Activated T-helper 1 cell treated with Interleukin-2 at 50 U/mL for 16 hours (primary cell): Measurements from ENCODE around the gene SLC8A3.

ENCODE experiments used
- DNase-seq: peaks from one replicate; pipeline ENCODE4 v3.0.0-alpha.2; 2020; ENCODE audit warnings: low read depth

SLC8A3 gene

GRCh38 chr14:70114621-70115156 lies 74.1 kb downstream of the SLC8A3 start:
- no peak for DNase-seq

GRCh38 chr14:70113211-70113610 lies 75.5 kb downstream of the SLC8A3 start:
- no peak for DNase-seq

- DNase-seq, result no peak
These were observed 80.3 kb downstream of the SLC8A3 start for GRCh38 chr14:70108419-70108818.

GRCh38 chr14:70107309-70107708 lies 81.4 kb downstream of the SLC8A3 start:
- no peak for DNase-seq

GRCh38 chr14:70100071-70100470 lies 88.7 kb downstream of the SLC8A3 start:
- DNase-seq, result no peak

GRCh38 chr14:70098250-70098809 lies 90.4 kb downstream of the SLC8A3 start:
- DNase-seq, result no peak

GRCh38 chr14:70097576-70098249 lies 91.0 kb downstream of the SLC8A3 start:
- DNase-seq, result no peak

GRCh38 chr14:70096866-70097265 lies 91.9 kb downstream of the SLC8A3 start:
- no peak for DNase-seq

- DNase-seq, result no peak
These were observed 94.1 kb downstream of the SLC8A3 start for GRCh38 chr14:70094631-70095030.

GRCh38 chr14:70094106-70094505 lies 94.6 kb downstream of the SLC8A3 start:
- DNase-seq, result no peak

GRCh38 chr14:70093156-70093555 lies 95.6 kb downstream of the SLC8A3 start:
- DNase-seq, result no peak

- DNase-seq, result no peak
These were observed 101.4 kb downstream of the SLC8A3 start for GRCh38 chr14:70087380-70087697.

GRCh38 chr14:70086685-70087379 lies 101.9 kb downstream of the SLC8A3 start:
- no peak for DNase-seq

GRCh38 chr14:70084226-70084625 lies 104.5 kb downstream of the SLC8A3 start:
- DNase-seq, result no peak

- DNase-seq, result no peak
These were observed 106.4 kb downstream of the SLC8A3 start for GRCh38 chr14:70082394-70082793.

- no peak for DNase-seq
These were observed 108.7 kb downstream of the SLC8A3 start for GRCh38 chr14:70080076-70080475.

GRCh38 chr14:70078329-70078728 lies 110.4 kb downstream of the SLC8A3 start:
- no peak for DNase-seq

- DNase-seq, result no peak
These were observed 111.0 kb downstream of the SLC8A3 start for GRCh38 chr14:70077720-70078119.

- DNase-seq, result no peak
These were observed 111.7 kb downstream of the SLC8A3 start for GRCh38 chr14:70077005-70077404.

GRCh38 chr14:70073924-70074566 lies 114.7 kb downstream of the SLC8A3 start:
- DNase-seq, result peak; percentile 1

GRCh38 chr14:70069186-70069585 lies 119.6 kb downstream of the SLC8A3 start:
- DNase-seq, result no peak

- no peak for DNase-seq
These were observed 120.9 kb downstream of the SLC8A3 start for GRCh38 chr14:70067810-70068209.
